ENCODE results near the gene EGFR. TPM values are rescaled to one million over a fixed set of nuclear protein-coding genes. Genes with fewer than 3 reads are reported as not detected.

The EGFR gene
- polyA plus RNA-seq, 2 of the 4 experiments (the other 2 are of a cell fraction): 59.5 to 63.8 TPM

GRCh38 chr7:55078465-55079372 is 59.9 kb downstream of the EGFR start:
- CTCF ChIA-PET: interaction anchor here (0.7 to 3.2 kb wide), 9 partner anchors 9 to 305 kb away, joined by 3 to 9 read pairs (median 3); no protein-coding TSS in a partner anchor
- H3K4me2 ChIP-seq: peak overlapping the region; percentile 12; the same call in 2 of the 3 replicates
- peak in 1 of 2 experiments; percentile 68; a peak in 3 of 6 replicates for ATAC-seq
- no peak for TF ChIP-seq RNF2 (IDR thresholded peaks at IDR 0.05; ENCODE audit: borderline replicate concordance, low read depth)
- no peak for TF ChIP-seq REST (IDR thresholded peaks at IDR 0.05)
- no peak for TF ChIP-seq MYC (IDR thresholded peaks at IDR 0.05; ENCODE audit: borderline replicate concordance, low read length)
- TF ChIP-seq NR3C1 (IDR thresholded peaks at IDR 0.05): no peak
- no peak for TF ChIP-seq HOXB13 (CRISPR knock-in tag; IDR thresholded peaks at IDR 0.05; ENCODE audit: low read depth)
- no peak for TF ChIP-seq KDM1A (IDR thresholded peaks at IDR 0.05; ENCODE audit: low read depth)
- no peak for TF ChIP-seq HDAC2 (IDR thresholded peaks at IDR 0.05)
- TF ChIP-seq, protein P1, sequence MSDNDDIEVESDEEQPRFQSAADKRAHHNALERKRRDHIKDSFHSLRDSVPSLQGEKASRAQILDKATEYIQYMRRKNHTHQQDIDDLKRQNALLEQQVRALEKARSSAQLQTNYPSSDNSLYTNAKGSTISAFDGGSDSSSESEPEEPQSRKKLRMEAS (IDR thresholded peaks at IDR 0.05): peak; percentile 22; the same call in 1 of the 2 replicates
- TF ChIP-seq HOXA7 (CRISPR knock-in tag; IDR thresholded peaks at IDR 0.05): no peak
- TF ChIP-seq ZNF302 (CRISPR knock-in tag; IDR thresholded peaks at IDR 0.05): no peak
- TF ChIP-seq CTCF (IDR thresholded peaks at IDR 0.05): no peak
- TF ChIP-seq HOXB5 (CRISPR knock-in tag; IDR thresholded peaks at IDR 0.05): no peak
- no peak for TF ChIP-seq BCL3 (IDR thresholded peaks at IDR 0.05)
- TF ChIP-seq POLR2AphosphoS2 (conservative IDR thresholded peaks at IDR 0.05; ENCODE audit: low read length): no peak
- TF ChIP-seq TFCP2L1 (CRISPR knock-in tag; IDR thresholded peaks at IDR 0.05): no peak
- TF ChIP-seq JUN (IDR thresholded peaks at IDR 0.05): 0 out of 5 replicates have a peak, but pooled peaks of 1 of the 2 experiments have one; percentile 30
- TF ChIP-seq FOSB (CRISPR knock-in tag; IDR thresholded peaks at IDR 0.05): no peak
- DNase-seq (ENCODE audit: low read depth in 1 of 2, low spot score in 1 of 2): peak in 1 of 2 experiments; percentile 51
- peaks cover 89% of the 10 kb centered on the region for H3K4me1 ChIP-seq
- WGBS (ENCODE audit: missing lambda C conversion rate): 78% methylated on average over 37 of the region's 42 CpGs
- no peak overlapping the region for H3K4me3 ChIP-seq
- no peak for FAIRE-seq
- POLR2A ChIA-PET: no interaction called here
- peak overlapping the region; percentile 31 to 92 for H3K27ac ChIP-seq
- H3K9me3 ChIP-seq: no peaks in the 10 kb centered on the region

GRCh38 chr7:55080000-55080623 is 61.3 kb downstream of the EGFR start:
- H3K4me1 ChIP-seq: peaks cover 94% of the 10 kb centered on the region
- FAIRE-seq: no peak
- TF ChIP-seq KDM5A (IDR thresholded peaks at IDR 0.05) (no peak), CBX8 (IDR thresholded peaks at IDR 0.05) (no peak), HEYL (CRISPR knock-in tag; IDR thresholded peaks at IDR 0.05) (no peak), NR3C1 (IDR thresholded peaks at IDR 0.05) (no peak), MYC (IDR thresholded peaks at IDR 0.05; ENCODE audit: borderline replicate concordance, low read length) (no peak), TP53 (CRISPR knock-in tag; IDR thresholded peaks at IDR 0.05) (no peak), EP300 (IDR thresholded peaks at IDR 0.05) (no peak), RAD21 (conservative IDR thresholded peaks at IDR 0.05 in 1 of 2, IDR thresholded peaks at IDR 0.05 in 1 of 2) (no peak), CBX2 (IDR thresholded peaks at IDR 0.05; ENCODE audit: borderline replicate concordance, low read depth) (no peak), CHD2 (IDR thresholded peaks at IDR 0.05; ENCODE audit: low read length, partially characterized antibody) (no peak), RCOR1 (IDR thresholded peaks at IDR 0.05; ENCODE audit: low read depth, low read length) (no peak), RFX5 (IDR thresholded peaks at IDR 0.05) (no peak), JUNB (IDR thresholded peaks at IDR 0.05) (no peak)

More at GRCh38 chr7:55080000-55080623, 61.3 kb downstream of the EGFR start:
- H3K4me3 ChIP-seq: no peak overlapping the region
- peak overlapping the region; percentile 37 to 92; a peak in 5 of 6 replicates for H3K27ac ChIP-seq
- no peaks in the 10 kb centered on the region for H3K9me3 ChIP-seq
- ATAC-seq (no peak), DNase-seq (ENCODE audit: low read depth in 1 of 2, low spot score in 1 of 2) (no peak)
- H3K4me2 ChIP-seq: peak overlapping the region; percentile 48; the same call in 2 of the 3 replicates
- ChIA-PET CTCF (interaction anchor here (0.5 to 2.2 kb wide), 6 partner anchors 39 to 307 kb away, joined by 3 to 7 read pairs (median 3); no protein-coding TSS in a partner anchor), POLR2A (no interaction called here)

Measured in A549 (cell line).